ENCODE measurements around the gene ALPG. TPM values are rescaled to one million over a fixed set of nuclear protein-coding genes. Genes with fewer than 3 reads are reported as not detected.

The ALPG gene
- total RNA-seq, 1 experiment from 2014 or later: 2.5 TPM

DNA sequence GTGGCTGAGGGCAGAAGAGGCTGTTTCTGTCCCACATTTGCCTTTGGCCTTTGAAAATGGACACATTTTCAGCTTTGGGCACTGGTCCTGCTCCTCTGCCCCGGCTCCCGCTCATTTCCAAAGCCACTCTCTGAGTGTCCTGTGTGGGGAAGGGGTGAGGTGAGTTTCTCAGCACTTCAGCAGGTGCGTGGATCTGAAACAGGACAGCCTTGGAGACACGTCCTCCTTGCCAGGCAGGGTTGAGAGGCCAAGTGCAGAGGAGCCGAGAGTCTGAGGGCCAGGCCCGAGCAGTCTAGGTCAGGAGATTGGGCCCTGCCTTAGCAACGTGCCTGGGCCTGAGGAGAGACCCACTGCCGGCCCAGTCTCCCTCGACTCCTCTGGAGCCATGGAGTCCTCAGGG lies 27.4 kb downstream of the ALPG start:
- Mint-ChIP-seq H3K4me1 (ENCODE audit: low read depth, unreplicated experiment) (no peaks in the 10 kb centered on the region), H3K27ac (ENCODE audit: unreplicated experiment) (no peak overlapping the region), H3K9me3 (ENCODE audit: unreplicated experiment) (no peaks in the 10 kb centered on the region), H3K27me3 (ENCODE audit: insufficient read depth, unreplicated experiment) (no peaks in the 10 kb centered on the region), H3K36me3 (ENCODE audit: insufficient read depth, unreplicated experiment) (no peaks in the 10 kb centered on the region), H3K4me3 (ENCODE audit: unreplicated experiment) (no peak overlapping the region)
- CTCF ChIA-PET: interaction anchor here (0.7 kb wide), 1 partner anchor 80 kb away, joined by 3 read pairs; no protein-coding TSS in a partner anchor
- Histone ChIP-seq H3K4me1 (no peaks in the 10 kb centered on the region), H3K4me3 (ENCODE audit: low read depth, low read length) (no peak overlapping the region), H3K9me3 (no peaks in the 10 kb centered on the region), H3K36me3 (ENCODE audit: control insufficient read depth, insufficient read depth, low read length) (no peaks in the 10 kb centered on the region), H3K27me3 (replicated peaks; ENCODE audit: control insufficient read depth, insufficient read depth, low read length) (no peaks in the 10 kb centered on the region)
- intact Hi-C loops (cut with micrococcal nuclease; ENCODE audit: unreplicated experiment): no loop called here
- no TSS peak for BruUV-seq (replicated peaks)
- TF ChIP-seq, protein P1, sequence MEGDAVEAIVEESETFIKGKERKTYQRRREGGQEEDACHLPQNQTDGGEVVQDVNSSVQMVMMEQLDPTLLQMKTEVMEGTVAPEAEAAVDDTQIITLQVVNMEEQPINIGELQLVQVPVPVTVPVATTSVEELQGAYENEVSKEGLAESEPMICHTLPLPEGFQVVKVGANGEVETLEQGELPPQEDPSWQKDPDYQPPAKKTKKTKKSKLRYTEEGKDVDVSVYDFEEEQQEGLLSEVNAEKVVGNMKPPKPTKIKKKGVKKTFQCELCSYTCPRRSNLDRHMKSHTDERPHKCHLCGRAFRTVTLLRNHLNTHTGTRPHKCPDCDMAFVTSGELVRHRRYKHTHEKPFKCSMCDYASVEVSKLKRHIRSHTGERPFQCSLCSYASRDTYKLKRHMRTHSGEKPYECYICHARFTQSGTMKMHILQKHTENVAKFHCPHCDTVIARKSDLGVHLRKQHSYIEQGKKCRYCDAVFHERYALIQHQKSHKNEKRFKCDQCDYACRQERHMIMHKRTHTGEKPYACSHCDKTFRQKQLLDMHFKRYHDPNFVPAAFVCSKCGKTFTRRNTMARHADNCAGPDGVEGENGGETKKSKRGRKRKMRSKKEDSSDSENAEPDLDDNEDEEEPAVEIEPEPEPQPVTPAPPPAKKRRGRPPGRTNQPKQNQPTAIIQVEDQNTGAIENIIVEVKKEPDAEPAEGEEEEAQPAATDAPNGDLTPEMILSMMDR (IDR thresholded peaks at IDR 0.05; ENCODE audit: insufficient read depth in 1 of 2, low read depth in 1 of 2, low read length in 1 of 2, severe bottlenecking in 1 of 2, unreplicated experiment in 1 of 2): no peak
- DNase-seq: no peak
- POLR2A ChIA-PET: no interaction called here

DNA sequence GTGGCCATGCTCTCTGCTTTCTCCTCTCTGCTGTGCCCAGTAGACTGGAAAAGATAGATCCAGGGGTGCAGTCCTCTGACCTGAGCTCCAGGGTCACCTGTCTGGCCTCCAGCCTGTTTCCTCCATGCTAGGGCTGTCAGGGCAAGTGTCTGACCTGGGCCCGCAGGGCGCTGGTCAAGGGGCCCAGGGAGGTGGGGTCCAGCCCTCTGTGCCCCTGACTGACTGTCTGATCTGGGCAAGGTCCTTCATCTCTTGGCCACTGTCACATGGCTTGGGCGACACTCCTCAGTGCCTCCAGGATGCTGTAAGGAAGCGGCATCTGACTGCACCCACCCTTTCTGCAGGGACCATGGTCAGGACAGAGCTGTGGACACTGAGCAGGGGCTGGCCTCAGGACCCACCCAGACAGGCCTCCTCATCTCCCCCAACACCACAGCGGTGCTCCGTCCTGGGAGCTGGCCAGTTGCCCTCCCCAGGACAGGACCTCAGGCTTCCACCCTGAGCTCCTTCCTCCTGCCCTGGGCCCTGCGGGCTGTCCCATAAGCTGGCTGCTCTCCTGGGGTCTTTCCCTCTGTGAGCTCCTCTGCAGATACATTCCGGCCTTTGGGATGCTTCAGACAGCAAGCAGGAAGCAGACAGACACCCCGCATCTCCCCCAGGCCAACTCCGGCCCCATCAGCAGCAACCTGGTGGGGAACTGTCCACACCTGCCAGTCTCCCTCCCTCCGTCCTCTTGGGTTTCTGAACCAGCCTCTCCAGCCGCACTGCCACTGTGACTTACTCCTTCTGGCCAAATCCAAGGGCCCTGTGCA lies 28.1 kb downstream of the ALPG start:
- no peak for DNase-seq
- H3K27me3 Mint-ChIP-seq (ENCODE audit: insufficient read depth, unreplicated experiment): no peaks in the 10 kb centered on the region
- POLR2A ChIA-PET: interaction anchor here (0.6 kb wide), 1 partner anchor 49 kb away, joined by 3 read pairs; no protein-coding TSS in a partner anchor
- no peaks in the 10 kb centered on the region for H3K4me1 Mint-ChIP-seq (ENCODE audit: low read depth, unreplicated experiment)
- intact Hi-C loops (cut with micrococcal nuclease; ENCODE audit: unreplicated experiment): loop anchor here (5.0 kb wide), 2 partner anchors 92 to 507 kb away; partner anchors contain the start of gene NPPC
- no peak overlapping the region for H3K4me3 Mint-ChIP-seq (ENCODE audit: unreplicated experiment)
- Histone ChIP-seq H3K27me3 (replicated peaks; ENCODE audit: control insufficient read depth, insufficient read depth, low read length) (no peaks in the 10 kb centered on the region), H3K36me3 (ENCODE audit: control insufficient read depth, insufficient read depth, low read length) (no peaks in the 10 kb centered on the region), H3K4me1 (no peaks in the 10 kb centered on the region), H3K9me3 (no peaks in the 10 kb centered on the region), H3K4me3 (ENCODE audit: low read depth, low read length) (no peak overlapping the region)
- CTCF ChIA-PET: no interaction called here
- H3K27ac Mint-ChIP-seq (ENCODE audit: unreplicated experiment): no peak overlapping the region
- no peaks in the 10 kb centered on the region for H3K9me3 Mint-ChIP-seq (ENCODE audit: unreplicated experiment)
- no TSS peak for BruUV-seq (replicated peaks)
- TF ChIP-seq, protein P1 (IDR thresholded peaks at IDR 0.05; ENCODE audit: insufficient read depth in 1 of 2, low read depth in 1 of 2, low read length in 1 of 2, severe bottlenecking in 1 of 2, unreplicated experiment in 1 of 2): no peak
- no peaks in the 10 kb centered on the region for H3K36me3 Mint-ChIP-seq (ENCODE audit: insufficient read depth, unreplicated experiment)

DNA sequence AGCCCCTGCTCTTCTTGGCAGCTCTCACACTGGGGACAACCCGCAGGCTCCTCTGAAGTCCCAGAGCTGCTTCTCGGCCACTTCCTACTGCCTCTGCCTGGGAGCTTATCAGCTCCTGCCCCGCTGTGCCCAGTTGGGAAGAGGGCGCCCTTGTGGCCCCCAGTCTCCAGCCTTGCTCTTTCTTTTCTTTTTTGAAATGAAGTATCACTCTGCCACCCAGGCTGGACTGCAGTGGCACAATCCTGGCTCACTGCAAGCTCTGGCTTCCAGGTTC lies 28.7 kb downstream of the ALPG start:
- BruUV-seq (replicated peaks): no TSS peak
- H3K4me3 ChIP-seq (ENCODE audit: low read depth, low read length): no peak overlapping the region
- ChIA-PET POLR2A (interaction anchor here (0.6 kb wide), 1 partner anchor 49 kb away, joined by 3 read pairs; no protein-coding TSS in a partner anchor), CTCF (no interaction called here)
- H3K27me3 ChIP-seq (replicated peaks; ENCODE audit: control insufficient read depth, insufficient read depth, low read length): no peaks in the 10 kb centered on the region
- TF ChIP-seq, protein P1 (IDR thresholded peaks at IDR 0.05; ENCODE audit: insufficient read depth in 1 of 2, low read depth in 1 of 2, low read length in 1 of 2, severe bottlenecking in 1 of 2, unreplicated experiment in 1 of 2): no peak
- Mint-ChIP-seq H3K36me3 (ENCODE audit: insufficient read depth, unreplicated experiment) (no peaks in the 10 kb centered on the region), H3K27me3 (ENCODE audit: insufficient read depth, unreplicated experiment) (no peaks in the 10 kb centered on the region), H3K9me3 (ENCODE audit: unreplicated experiment) (no peaks in the 10 kb centered on the region), H3K27ac (ENCODE audit: unreplicated experiment) (no peak overlapping the region), H3K4me1 (ENCODE audit: low read depth, unreplicated experiment) (no peaks in the 10 kb centered on the region), H3K4me3 (ENCODE audit: unreplicated experiment) (no peak overlapping the region)
- H3K4me1 ChIP-seq: no peaks in the 10 kb centered on the region
- no peak for DNase-seq
- H3K36me3 ChIP-seq (ENCODE audit: control insufficient read depth, insufficient read depth, low read length): no peaks in the 10 kb centered on the region
- no peaks in the 10 kb centered on the region for H3K9me3 ChIP-seq
- intact Hi-C loops (cut with micrococcal nuclease; ENCODE audit: unreplicated experiment): loop anchor here (5.0 kb wide), 2 partner anchors 93 to 508 kb away; partner anchors contain the start of gene NPPC

Measured in Caco-2 (cell line).